ENCODE measurements around the gene RBM39.
"Not testable (repeated sequence)": the region's sequence is repeated elsewhere in the genome, so short reads cannot be mapped to it uniquely, and the experiment has no call there.

Gene RBM39

DNA sequence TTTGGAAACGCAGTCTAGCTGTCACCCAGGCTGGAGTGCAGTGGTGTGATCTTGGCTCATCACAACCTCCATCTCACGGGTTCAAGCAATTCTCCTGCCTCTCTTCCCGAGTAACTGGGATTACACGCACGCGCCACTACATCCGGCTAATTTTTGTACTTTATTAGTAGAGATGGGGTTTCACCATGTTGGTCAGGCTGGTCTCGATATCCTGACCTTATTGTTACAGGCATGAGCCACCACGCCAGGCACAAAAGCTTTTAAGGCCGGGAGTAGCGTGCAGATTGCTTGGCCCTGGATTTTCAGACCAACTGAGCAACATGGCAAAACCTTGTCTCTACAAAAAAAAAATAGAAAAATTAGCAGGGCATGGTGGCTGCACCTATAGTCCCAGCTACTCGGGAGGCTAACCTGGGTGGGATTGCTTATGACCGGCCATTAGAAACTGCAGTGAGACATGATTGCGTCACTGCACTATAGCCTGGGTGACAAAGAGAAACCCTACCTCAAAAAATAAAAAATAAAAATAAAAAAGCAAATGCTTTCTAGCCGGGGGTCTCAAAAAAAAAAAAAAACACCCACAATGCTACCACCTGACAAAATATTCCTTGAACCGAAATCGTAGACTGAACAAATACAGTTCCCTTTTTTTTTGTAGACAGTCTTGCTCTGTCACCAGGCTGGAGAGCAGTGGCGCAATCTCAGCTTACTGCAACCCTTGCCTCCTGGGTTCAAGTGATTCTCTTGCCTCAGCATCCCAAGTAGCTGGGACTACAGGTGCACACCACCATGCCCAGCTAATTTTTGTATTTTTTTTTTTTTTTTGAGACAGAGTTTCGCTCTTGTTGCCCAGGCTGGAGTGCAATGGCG is 15.0 kb downstream of the RBM39 start:
- DNase-seq (ENCODE audit: low spot score), result no peak

DNA sequence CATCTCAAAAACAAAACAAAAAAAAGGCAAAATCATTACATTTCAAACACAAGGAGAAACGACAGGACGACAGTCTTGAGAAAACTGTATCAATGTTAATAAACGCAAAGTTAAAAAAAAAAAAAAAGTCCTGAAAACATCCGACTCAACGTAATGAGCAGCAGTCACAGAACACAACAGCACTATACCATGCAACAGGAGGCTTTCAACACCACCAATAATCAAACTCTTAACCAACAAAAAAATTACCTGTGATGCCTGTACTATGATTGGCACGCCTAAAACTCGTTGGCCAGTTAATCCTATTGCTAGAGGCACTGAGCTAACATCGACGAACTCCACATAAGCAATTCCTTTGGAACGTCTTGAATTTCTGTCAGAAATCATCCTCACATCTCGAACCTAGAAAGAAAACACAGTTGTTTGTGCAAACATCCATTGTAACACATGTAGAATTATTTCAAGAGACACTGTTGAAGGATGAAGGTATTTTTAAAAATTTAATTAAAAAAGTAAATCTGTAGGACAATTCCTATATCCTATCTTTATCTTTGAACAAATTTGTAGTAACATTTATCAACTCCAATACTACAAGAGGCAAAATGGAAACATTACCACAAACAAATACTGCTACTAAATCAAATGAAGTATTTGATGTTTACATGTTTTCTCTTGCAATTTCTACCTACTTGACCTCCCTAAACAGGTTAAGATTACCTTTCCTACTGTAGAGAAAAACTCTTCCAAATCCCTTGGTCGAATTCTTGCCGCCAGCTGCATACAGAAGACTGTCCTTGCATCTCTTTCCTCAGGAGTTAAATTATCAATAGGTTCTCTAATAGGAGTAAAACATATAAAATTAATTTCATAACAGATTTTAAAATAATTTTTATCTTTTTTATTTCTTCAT is 17.5 kb downstream of the RBM39 start:
- DNase-seq (ENCODE audit: low spot score), result no peak

GRCh38 chr20:35723652-35724320 is 18.3 kb downstream of the RBM39 start:
- not testable (repeated sequence) for DNase-seq (ENCODE audit: low spot score)

GRCh38 chr20:35723275-35723639 is 18.8 kb downstream of the RBM39 start:
- not testable (repeated sequence) for DNase-seq (ENCODE audit: low spot score)

DNA sequence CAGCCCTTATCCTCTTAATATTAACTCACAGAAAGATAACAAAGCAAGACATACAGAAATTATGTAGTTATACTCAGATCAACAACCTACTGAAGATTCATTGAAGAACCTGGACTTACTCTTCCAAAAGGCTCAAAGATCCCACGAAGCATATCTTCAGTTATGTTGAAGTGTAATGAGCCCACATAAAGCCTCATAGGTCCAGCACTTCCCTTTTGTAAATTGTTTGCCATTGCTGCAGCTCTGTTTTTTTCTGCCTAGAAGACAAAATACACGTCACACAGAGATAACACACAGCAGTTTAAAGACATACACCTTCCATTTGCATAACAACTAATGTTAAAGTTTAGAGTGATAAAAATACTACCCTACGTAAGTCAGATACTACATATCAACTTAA is 20.4 kb downstream of the RBM39 start:
- no peak for DNase-seq (ENCODE audit: low spot score)

DNA sequence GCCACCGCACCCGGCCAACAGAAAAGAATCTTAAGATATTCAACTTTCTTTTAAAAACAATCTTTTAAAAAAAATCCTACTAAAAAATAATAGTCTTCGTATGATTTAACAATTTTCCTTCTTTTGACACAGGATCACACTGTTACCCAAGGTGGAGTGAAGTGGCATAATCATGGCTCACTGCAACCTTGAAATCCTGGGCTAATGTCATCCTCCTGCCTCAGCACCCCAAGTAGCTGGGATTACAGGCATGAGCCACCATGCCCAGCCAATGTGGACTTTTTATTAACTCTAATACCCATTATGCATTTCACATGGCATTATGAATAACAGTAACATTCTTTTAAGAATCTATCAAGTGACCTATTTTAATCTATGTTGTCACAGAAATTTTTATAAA is 20.8 kb downstream of the RBM39 start:
- no peak for DNase-seq (ENCODE audit: low spot score)

DNA sequence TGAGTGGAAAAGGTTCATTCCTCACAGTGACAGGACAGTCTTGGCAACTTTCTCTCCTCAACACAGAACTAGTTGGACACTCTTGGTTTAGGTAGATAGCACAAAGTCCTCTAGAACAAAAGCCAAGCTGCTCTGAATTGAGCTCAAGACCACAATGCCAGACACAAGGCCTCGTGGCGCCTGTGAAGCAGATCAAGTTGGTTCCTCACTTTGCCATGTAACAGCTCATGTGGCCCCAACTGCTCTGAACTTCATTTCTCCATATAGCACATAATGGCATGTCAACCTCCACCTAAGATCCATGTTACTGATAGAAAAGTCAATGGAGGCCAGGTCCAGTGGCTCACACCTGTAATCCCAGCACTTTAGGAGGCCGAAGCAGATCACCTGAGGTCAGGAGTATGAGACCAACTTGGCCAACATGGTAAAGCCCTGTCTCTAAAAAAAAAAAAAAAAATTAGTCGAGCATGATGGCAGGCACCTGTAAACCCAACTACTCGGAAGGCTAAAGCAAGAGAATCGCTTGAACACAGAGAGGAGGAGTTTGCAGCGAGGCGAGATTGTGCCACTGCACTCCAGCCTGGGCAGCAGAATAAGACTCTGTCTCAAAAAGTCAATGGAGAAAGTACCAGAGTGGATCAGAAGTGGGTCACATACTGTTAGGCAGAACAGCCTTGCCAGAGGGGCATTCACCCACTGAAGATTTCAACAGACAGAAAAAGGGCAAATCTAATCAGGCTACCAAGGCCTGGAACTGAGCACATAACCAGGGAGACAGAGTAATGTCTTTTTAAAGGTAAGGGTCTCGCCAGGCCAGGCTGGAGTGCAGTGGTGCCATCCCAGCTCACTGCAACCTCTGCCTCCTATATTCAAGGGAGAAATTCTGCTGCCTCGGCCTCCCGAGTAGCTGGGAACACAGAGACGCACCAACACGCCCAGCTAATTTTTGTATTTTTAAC is 21.6 kb downstream of the RBM39 start:
- no peak for DNase-seq (ENCODE audit: low spot score)

DNA sequence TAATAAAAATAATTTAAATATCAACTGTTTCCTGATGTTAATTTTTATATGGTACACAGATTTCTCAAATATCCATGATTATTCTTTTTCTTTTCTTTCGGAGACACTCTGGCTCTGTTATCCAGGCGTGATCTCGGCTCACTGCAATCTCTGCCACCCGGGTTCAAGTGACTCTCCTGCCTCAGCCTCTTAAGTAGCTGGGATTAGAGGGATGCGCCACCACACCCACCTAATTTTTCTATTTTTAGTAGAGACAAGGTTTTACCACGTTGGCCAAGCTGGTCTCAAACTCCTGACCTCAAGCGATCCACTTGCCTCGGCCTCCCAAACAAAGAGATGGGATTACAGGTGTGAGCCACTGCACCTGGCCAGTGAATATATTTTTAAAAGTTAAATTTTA is 22.3 kb downstream of the RBM39 start:
- no peak for DNase-seq (ENCODE audit: low spot score)

GRCh38 chr20:35718972-35719635 is 23.0 kb downstream of the RBM39 start:
- DNase-seq (ENCODE audit: low spot score), result no peak

- DNase-seq (ENCODE audit: low spot score), result not testable (repeated sequence)
These were observed 23.7 kb downstream of the RBM39 start for GRCh38 chr20:35718321-35718720.

DNA sequence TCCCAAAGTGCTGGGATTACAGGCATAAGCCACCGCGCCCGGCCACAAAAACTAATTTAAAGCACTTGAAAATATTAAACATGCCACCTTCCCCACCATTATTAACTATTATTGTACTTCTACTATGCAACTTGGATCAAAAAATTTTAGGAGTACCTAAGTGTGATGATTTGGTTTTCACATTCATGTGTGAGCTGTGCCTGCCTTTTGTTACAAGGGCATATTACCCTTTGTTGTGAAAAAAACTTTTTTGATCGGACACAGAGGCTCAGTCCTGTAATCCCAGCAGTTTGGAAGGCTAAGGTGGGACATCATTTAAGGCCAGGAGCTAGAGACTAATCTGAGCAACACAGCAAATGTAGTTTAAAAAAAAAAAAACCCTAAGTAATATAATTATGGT is 25.7 kb downstream of the RBM39 start:
- no peak for DNase-seq (ENCODE audit: low spot score)

- no peak for DNase-seq (ENCODE audit: low spot score)
These were observed 26.4 kb downstream of the RBM39 start for GRCh38 chr20:35715652-35716051.

DNA sequence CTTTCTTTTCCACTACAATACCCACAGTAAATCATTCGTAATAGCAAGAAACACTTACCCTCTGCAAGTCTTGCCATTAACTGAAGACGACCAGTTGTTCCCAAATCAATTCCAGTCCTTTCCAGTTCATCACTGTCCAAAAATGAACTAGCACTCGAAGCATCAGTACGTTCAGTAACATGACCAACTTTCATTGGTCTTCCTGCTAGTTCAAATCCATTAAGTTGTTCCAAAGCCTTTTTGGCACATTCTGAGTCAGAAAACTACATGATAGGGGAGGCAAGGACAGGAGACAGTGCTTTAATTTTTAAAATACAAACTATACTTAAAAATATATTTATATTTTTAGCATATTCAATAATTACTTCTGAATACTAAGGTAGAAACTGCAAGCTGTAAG is 27.9 kb downstream of the RBM39 start:
- no peak for DNase-seq (ENCODE audit: low spot score)

DNA sequence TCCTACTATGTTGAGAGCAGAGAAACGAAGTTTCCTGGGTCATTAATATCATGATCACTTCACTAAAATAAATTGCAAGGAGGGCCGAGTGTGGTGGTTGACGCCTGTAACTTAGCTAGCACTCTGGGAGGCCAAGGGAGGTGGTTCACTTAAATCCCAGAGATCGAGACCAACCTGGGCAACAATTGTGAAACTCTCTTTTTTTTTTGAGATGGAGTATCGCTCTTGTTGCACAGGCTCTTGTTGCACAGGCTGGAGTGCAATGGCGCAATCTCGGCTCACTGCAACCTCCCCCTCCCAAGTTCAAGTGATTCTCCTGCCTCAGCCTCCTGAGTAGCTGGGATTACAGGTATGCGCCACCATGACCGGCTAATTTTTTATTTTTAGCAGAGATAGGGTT is 28.9 kb downstream of the RBM39 start:
- not testable (repeated sequence) for DNase-seq (ENCODE audit: low spot score)

- DNase-seq (ENCODE audit: low spot score), result no peak
These were observed 30.4 kb downstream of the RBM39 start for GRCh38 chr20:35711588-35712209.

DNA sequence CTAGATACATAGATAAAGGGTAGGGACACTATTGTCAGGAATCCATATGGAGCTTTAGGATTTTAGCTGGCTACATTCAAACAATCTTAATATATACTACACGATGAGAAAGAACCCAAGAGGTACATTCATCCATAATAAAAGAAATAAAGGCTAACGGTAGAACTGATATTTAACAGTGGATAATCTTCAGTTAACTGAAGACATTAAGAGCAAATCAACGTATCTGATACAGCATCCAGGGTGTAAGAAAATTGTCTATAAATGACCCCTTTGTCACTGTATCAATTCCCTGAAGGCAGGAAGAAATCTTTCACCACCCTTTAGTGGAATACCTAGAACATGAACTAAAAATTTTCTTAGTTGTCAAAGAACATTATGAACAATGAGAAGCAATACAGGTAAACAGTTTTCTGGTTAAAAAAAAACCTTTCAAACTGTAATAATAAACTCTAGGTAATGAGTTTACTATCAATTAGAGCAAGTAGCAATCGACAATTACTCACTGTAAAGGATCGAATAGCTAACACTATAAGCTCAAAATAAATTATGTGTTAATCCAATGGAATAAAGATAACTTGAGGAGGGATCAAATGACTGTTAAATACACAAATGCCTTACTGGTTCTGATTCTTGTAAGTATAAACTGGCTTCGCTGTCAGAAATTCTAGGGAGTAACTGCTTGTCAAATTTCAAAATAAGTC is 31.0 kb downstream of the RBM39 start:
- no peak for DNase-seq (ENCODE audit: low spot score)

- DNase-seq (ENCODE audit: low spot score), result no peak
These were observed 32.0 kb downstream of the RBM39 start for GRCh38 chr20:35710039-35710438.

DNA sequence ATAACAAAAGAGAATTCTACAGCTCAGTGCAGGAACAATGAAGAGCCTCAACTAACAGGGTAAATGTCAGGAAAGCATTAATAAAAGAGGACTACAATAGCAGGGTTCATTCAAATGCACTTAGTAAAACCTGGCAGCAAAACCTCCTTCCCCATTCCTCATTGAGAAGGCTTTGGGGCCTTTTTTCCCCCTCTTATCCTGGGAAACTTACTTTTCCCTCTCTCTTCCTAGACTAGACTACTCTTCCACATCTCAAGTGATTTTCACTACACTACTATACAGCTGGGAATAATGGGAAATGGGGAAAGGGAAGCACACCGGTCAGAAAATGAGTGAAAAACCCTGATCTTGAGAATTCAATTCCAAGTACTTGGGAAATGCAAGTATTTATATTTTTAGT is 32.8 kb downstream of the RBM39 start:
- DNase-seq (ENCODE audit: low spot score), result no peak

DNA sequence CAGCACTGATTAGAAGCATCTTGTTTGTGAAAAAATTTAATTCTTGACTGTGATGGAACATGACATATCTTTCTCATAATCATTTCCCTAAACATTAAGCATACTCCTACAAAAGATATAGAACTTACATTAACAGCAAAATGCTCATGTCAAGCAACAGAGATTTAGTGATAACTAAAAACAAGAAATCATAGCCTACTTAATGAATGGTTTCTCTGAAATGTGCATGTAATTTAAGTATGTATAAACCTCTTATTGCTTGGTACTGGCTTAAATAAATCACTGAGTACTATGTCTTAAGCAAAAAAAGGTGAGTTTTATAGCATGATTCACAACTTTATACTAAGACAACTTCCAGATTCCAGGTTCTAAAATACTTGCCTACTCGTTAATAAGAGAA is 33.6 kb downstream of the RBM39 start:
- no peak for DNase-seq (ENCODE audit: low spot score)
